K562 (cell line): ENCODE data around the gene ATP5PB. TPM values are rescaled to one million over a fixed set of nuclear protein-coding genes. Genes with fewer than 3 reads are reported as not detected.

Source experiments
- ARID1B ChIP-seq: fragments of 450-650 bp; IDR thresholded peaks from 2 replicates; pipeline ENCODE4 v1.6.1; 2016; ENCODE audit warnings: antibody characterized with exemption, mild to moderate bottlenecking, inconsistent platforms
- BCOR ChIP-seq: fragments of 450-650 bp; IDR thresholded peaks from 2 replicates; pipeline ENCODE4 v1.6.1; 2016
- FOXP1 ChIP-seq: sonication (generic); formaldehyde crosslinking; IDR thresholded peaks from 2 replicates; pipeline ENCODE4 v1.8.0; 2022; ENCODE audit warnings: mild to moderate bottlenecking, missing genetic modification reagents
- GABPB1 ChIP-seq: sonication (generic); formaldehyde crosslinking; IDR thresholded peaks from 2 replicates; pipeline ENCODE4 v1.8.0; 2022; ENCODE audit warnings: mild to moderate bottlenecking, missing genetic modification reagents
- GTF2F1 ChIP-seq: IDR thresholded peaks from 2 replicates; pipeline ENCODE4 v1.6.1; 2011; ENCODE audit warnings: low read depth, low read length, improper control_type of control experiment
- HLTF ChIP-seq: fragments of 450-650 bp; IDR thresholded peaks from 2 replicates; pipeline ENCODE4 v1.6.1; 2016
- MNT ChIP-seq, 2 experiments: fragments of 450-650 bp; conservative IDR thresholded peaks; 2 replicates each; pipeline ENCODE4 v1.6.1; 2017; ENCODE audit warnings: mild to moderate bottlenecking in 2 of 2, moderate library complexity in 2 of 2
- MTA1 ChIP-seq: fragments of 450-650 bp; IDR thresholded peaks from 2 replicates; pipeline ENCODE4 v1.6.1; 2017; ENCODE audit warnings: borderline replicate concordance
- PML ChIP-seq: IDR thresholded peaks from 2 replicates; pipeline ENCODE4 v1.6.1; 2012; ENCODE audit warnings: low read length, inconsistent platforms
- SMARCA5 ChIP-seq: fragments of 450-650 bp; IDR thresholded peaks from 2 replicates; pipeline ENCODE4 v1.6.1; 2016
- TGIF2 ChIP-seq: sonication (generic); formaldehyde crosslinking; IDR thresholded peaks from 2 replicates; pipeline ENCODE4 v1.8.1; 2022; ENCODE audit warnings: mild to moderate bottlenecking, missing genetic modification reagents, moderate library complexity
- ZBTB2 ChIP-seq: fragments of 450-650 bp; IDR thresholded peaks from 2 replicates; pipeline ENCODE4 v1.6.1; 2016; ENCODE audit warnings: antibody characterized with exemption
- ZNF263 ChIP-seq: sonication (generic); formaldehyde crosslinking; IDR thresholded peaks from 2 replicates; pipeline ENCODE4 v1.8.0; 2022; ENCODE audit warnings: mild to moderate bottlenecking, missing genetic modification reagents, borderline replicate concordance
- ZNF408 ChIP-seq: fragments of 250-450 bp; sonication (Bioruptor Pico); IDR thresholded peaks from 2 replicates; pipeline ENCODE4 v1.4.0; 2020; ENCODE audit warnings: low read depth, mild to moderate bottlenecking, moderate library complexity
- ZNF766 ChIP-seq: fragments of 200-800 bp; sonication (Bioruptor generic); conservative IDR thresholded peaks from 2 replicates; pipeline ENCODE4 v1.6.1; 2016; ENCODE audit warnings: missing genetic modification characterization, missing compliant biosample characterization
- polyA plus RNA-seq, 8 experiments: library from polyadenylated mRNA; depleted of rRNA in 4 of 8; stranded (reverse) in 5 of 8; unstranded in 3 of 8; fragments of >200 nt; fragmentation: Nextera tagmentation in 2 of 8; fragmentation: Illumina TruSeq in 1 of 8; extraction: Ambion mirVana in 2 of 8; extraction: Trizol in 1 of 8; gene quantifications; 2 replicates each; pipeline versions ENCODE4 v1.2.1 to v1.2.3, GENCODE V29; 2011 to 2014; ENCODE audit warnings: inconsistent platforms in 1 of 8, missing spikeins in 1 of 8
- total RNA-seq, 7 experiments: library from RNA; depleted of rRNA in 6 of 7; stranded (reverse); fragments of >200 nt in 6 of 7; fragmentation: Illumina TruSeq in 2 of 7; extraction: Trizol in 2 of 7; gene quantifications; 2 replicates each; pipeline versions ENCODE4 v1.2.1 to v1.2.3, GENCODE V29; 2011 to 2021; ENCODE audit warnings: low replicate concordance in 1 of 7
- TF ChIP-seq, protein P1 (sequence below): sonication (generic); formaldehyde crosslinking; IDR thresholded peaks from 2 replicates; pipeline ENCODE4 v1.8.0; 2022; ENCODE audit warnings: missing genetic modification reagents, mild to moderate bottlenecking, borderline replicate concordance
- TF ChIP-seq, protein P2 (sequence below): sonication (generic); formaldehyde crosslinking; IDR thresholded peaks from 2 replicates; pipeline ENCODE4 v1.8.0; 2023; ENCODE audit warnings: mild to moderate bottlenecking, missing genetic modification reagents
- TF ChIP-seq, protein P3 (sequence below): fragments of 450-650 bp; IDR thresholded peaks from 2 replicates; pipeline ENCODE4 v1.6.1; 2018; ENCODE audit not compliant: partially characterized antibody
- TF ChIP-seq, protein P4 (sequence below): fragments of 450-650 bp; formaldehyde crosslinking; IDR thresholded peaks from 2 replicates; pipeline ENCODE4 v1.4.0; 2022; ENCODE audit warnings: missing genetic modification characterization

Gene ATP5PB
- total and polyA plus RNA-seq, 9 of the 15 experiments (the other 6 are each of a cell fraction or from before 2014, with no cell fraction given) = 651 to 2,735 (median 1,061) TPM

DNA sequence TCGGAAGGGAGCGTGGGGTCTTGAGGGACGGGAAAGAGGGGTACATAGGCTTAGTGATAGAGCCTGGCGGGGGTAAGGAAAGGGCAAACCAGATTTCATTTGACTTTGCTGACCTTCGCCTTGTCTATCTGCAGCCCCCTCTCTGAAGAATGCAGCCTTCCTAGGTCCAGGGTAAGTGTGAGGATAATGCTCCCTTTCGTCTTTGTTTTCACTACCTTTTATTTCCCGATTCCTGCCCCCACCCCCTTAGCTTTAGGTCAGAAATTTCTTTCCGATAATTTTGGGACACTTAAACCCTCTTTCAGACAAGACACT is 396 bp downstream of the ATP5PB start (continued):
- TF ChIP-seq ZNF766 = no peak
- no peak for TF ChIP-seq TGIF2 (CRISPR knock-in tag)
- 0 out of 2 replicates have a peak, but pooled peaks have one; percentile 35 for TF ChIP-seq ZNF263 (CRISPR knock-in tag)
- TF ChIP-seq HLTF = 0 out of 2 replicates have a peak, but pooled peaks have one; percentile 48
- no peak for TF ChIP-seq ZNF408 (CRISPR knock-in tag)
- TF ChIP-seq, protein P1, sequence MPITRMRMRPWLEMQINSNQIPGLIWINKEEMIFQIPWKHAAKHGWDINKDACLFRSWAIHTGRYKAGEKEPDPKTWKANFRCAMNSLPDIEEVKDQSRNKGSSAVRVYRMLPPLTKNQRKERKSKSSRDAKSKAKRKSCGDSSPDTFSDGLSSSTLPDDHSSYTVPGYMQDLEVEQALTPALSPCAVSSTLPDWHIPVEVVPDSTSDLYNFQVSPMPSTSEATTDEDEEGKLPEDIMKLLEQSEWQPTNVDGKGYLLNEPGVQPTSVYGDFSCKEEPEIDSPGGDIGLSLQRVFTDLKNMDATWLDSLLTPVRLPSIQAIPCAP (CRISPR knock-in tag) = peak; percentile 35; the same call in 1 of the 2 replicates
- TF ChIP-seq, protein P2, sequence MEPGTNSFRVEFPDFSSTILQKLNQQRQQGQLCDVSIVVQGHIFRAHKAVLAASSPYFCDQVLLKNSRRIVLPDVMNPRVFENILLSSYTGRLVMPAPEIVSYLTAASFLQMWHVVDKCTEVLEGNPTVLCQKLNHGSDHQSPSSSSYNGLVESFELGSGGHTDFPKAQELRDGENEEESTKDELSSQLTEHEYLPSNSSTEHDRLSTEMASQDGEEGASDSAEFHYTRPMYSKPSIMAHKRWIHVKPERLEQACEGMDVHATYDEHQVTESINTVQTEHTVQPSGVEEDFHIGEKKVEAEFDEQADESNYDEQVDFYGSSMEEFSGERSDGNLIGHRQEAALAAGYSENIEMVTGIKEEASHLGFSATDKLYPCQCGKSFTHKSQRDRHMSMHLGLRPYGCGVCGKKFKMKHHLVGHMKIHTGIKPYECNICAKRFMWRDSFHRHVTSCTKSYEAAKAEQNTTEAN (CRISPR knock-in tag) = 0 out of 2 replicates have a peak, but pooled peaks have one; percentile 46
- TF ChIP-seq MTA1 = no peak
- 0 out of 2 replicates have a peak, but pooled peaks have one; percentile 14 for TF ChIP-seq SMARCA5
- TF ChIP-seq, protein P3, sequence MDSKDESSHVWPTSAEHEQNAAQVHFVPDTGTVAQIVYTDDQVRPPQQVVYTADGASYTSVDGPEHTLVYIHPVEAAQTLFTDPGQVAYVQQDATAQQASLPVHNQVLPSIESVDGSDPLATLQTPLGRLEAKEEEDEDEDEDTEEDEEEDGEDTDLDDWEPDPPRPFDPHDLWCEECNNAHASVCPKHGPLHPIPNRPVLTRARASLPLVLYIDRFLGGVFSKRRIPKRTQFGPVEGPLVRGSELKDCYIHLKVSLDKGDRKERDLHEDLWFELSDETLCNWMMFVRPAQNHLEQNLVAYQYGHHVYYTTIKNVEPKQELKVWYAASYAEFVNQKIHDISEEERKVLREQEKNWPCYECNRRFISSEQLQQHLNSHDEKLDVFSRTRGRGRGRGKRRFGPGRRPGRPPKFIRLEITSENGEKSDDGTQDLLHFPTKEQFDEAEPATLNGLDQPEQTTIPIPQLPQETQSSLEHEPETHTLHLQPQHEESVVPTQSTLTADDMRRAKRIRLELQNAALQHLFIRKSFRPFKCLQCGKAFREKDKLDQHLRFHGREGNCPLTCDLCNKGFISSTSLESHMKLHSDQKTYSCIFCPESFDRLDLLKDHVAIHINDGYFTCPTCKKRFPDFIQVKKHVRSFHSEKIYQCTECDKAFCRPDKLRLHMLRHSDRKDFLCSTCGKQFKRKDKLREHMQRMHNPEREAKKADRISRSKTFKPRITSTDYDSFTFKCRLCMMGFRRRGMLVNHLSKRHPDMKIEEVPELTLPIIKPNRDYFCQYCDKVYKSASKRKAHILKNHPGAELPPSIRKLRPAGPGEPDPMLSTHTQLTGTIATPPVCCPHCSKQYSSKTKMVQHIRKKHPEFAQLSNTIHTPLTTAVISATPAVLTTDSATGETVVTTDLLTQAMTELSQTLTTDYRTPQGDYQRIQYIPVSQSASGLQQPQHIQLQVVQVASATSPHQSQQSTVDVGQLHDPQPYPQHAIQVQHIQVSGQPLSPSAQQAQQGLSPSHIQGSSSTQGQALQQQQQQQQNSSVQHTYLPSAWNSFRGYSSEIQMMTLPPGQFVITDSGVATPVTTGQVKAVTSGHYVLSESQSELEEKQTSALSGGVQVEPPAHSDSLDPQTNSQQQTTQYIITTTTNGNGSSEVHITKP = peak; percentile 21
- TF ChIP-seq FOXP1 (CRISPR knock-in tag) = no peak
- TF ChIP-seq MNT (conservative IDR thresholded peaks at IDR 0.05) = no peak
- TF ChIP-seq, protein P4, sequence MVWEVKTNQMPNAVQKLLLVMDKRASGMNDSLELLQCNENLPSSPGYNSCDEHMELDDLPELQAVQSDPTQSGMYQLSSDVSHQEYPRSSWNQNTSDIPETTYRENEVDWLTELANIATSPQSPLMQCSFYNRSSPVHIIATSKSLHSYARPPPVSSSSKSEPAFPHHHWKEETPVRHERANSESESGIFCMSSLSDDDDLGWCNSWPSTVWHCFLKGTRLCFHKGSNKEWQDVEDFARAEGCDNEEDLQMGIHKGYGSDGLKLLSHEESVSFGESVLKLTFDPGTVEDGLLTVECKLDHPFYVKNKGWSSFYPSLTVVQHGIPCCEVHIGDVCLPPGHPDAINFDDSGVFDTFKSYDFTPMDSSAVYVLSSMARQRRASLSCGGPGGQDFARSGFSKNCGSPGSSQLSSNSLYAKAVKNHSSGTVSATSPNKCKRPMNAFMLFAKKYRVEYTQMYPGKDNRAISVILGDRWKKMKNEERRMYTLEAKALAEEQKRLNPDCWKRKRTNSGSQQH = 0 out of 2 replicates have a peak, but pooled peaks have one; percentile 68
- peak; percentile 35; the same call in 1 of the 2 replicates for TF ChIP-seq ARID1B
- peak; percentile 22; the same call in 1 of the 2 replicates for TF ChIP-seq GABPB1 (CRISPR knock-in tag)
- 0 out of 2 replicates have a peak, but pooled peaks have one; percentile 15 for TF ChIP-seq GTF2F1
- TF ChIP-seq BCOR = 0 out of 2 replicates have a peak, but pooled peaks have one; percentile 21
- TF ChIP-seq ZBTB2 = 0 out of 2 replicates have a peak, but pooled peaks have one; percentile 47
- TF ChIP-seq PML = 0 out of 2 replicates have a peak, but pooled peaks have one; percentile 13
